ENCODE data around the gene PHLPP1.

The PHLPP1 gene

GRCh38 chr18:63028380-63028779 lies 313.0 kb downstream of the PHLPP1 start:
- no peak for DNase-seq
